IPS-18c (cell line): ENCODE data around the gene KIF25.

Experiments used
- H3K4me3 ChIP-seq: 2 replicates; pipeline ENCODE4 v1.7.0; 2013; ENCODE audit warnings: low read depth, mild to moderate bottlenecking, low read length, moderate library complexity; ENCODE audit not compliant: insufficient read depth
- H3K9me3 ChIP-seq: one replicate; pipeline ENCODE4 v1.6.1; 2013; ENCODE audit warnings: mild to moderate bottlenecking, low read length, moderate library complexity; ENCODE audit not compliant: control insufficient read depth, insufficient read depth

KIF25 gene

GRCh38 chr6:168049277-168049676, 51.8 kb downstream of the KIF25 start:
- no peak overlapping the region for H3K4me3 ChIP-seq

DNA sequence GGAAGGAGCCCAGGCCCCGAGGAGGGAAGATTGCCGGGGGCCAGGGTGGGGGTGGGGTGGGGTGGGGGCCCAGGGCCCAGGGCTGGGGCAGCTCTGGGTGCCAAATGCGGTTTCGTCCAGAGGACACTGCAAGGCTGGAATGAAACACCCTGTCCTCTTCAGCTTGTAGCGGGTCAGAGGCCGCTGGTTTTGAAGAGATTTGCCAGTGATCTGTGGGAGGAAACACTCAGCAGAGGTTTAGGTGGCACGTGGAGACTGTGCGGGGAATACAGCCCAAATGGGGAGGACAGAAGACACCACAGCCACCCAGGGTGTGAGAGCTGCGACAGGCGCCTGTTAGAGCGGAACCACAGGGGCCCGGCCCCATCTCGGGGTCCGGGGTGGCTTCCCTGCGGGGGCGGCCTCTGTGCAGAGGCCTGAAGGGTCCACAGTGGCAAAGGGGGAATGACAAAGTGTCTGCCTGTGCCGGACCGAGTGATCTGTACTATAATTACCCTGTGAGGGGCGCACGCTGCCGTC, 52.3 kb downstream of the KIF25 start:
- Histone ChIP-seq H3K4me3 (no peak overlapping the region), H3K9me3 (peaks cover 2% of the 10 kb centered on the region)

More at GRCh38 chr6:168049277-168049676, 51.8 kb downstream of the KIF25 start:
- H3K9me3 ChIP-seq = peaks cover 2% of the 10 kb centered on the region

- Histone ChIP-seq H3K4me3 (no peak overlapping the region), H3K9me3 (peaks cover 2% of the 10 kb centered on the region)
Observed at GRCh38 chr6:168050225-168050880, 52.9 kb downstream of the KIF25 start.

- peaks cover 2% of the 10 kb centered on the region for H3K9me3 ChIP-seq
Observed at GRCh38 chr6:168050881-168051586, 53.6 kb downstream of the KIF25 start.

DNA sequence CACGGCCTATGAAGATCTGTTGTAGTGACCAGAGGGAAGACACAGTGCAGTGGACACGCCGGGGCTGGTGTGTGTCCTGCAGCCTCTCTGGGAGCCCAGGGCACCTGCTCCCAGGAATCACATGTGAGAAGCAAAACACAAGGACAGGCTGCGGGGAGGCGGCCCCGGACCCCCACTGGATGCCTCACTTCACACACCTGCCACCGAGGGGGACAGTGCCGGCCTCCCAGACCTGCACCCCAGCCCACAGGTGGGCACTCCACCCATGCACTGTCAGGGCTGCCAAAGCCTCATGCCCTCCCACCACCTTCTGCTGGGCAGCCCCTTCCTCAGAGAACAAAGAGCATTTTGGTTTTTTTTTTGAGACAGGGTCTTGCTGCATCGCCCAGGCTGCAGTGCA, 54.2 kb downstream of the KIF25 start:
- H3K4me3 ChIP-seq = no peak overlapping the region
- peaks cover 2% of the 10 kb centered on the region for H3K9me3 ChIP-seq

More at GRCh38 chr6:168050881-168051586, 53.6 kb downstream of the KIF25 start:
- H3K4me3 ChIP-seq = no peak overlapping the region

GRCh38 chr6:168052291-168052891, 54.9 kb downstream of the KIF25 start:
- peaks cover 2% of the 10 kb centered on the region for H3K9me3 ChIP-seq
- H3K4me3 ChIP-seq = no peak overlapping the region

GRCh38 chr6:168053086-168053956, 55.9 kb downstream of the KIF25 start:
- Histone ChIP-seq H3K4me3 (no peak overlapping the region), H3K9me3 (peaks cover 2% of the 10 kb centered on the region)

DNA sequence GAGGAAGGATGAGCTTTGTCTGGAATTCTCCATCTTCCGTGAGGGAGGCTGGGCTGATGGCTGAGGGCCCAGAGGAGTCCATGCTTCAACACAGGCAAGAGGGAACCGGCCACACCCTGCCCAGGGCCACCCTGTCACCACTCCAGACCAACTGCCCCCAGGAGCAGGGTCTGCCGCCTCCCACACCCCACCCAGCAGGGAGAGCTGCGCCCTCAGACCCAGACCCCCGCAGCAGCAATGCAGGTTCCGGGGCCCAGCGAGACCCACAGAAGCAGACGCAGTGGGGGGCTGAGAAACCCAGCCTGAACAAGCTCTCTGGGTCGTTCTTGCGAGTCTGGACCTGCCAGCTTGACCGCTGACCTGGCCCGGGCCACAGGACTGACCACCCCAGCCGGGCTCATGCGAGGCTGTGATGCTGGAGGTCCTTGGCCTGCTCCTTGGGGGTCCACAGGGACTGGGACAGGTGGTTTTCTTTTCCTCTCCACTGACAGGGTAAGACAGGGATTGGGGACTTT, 56.5 kb downstream of the KIF25 start:
- Histone ChIP-seq H3K4me3 (no peak overlapping the region), H3K9me3 (peaks cover 2% of the 10 kb centered on the region)

DNA sequence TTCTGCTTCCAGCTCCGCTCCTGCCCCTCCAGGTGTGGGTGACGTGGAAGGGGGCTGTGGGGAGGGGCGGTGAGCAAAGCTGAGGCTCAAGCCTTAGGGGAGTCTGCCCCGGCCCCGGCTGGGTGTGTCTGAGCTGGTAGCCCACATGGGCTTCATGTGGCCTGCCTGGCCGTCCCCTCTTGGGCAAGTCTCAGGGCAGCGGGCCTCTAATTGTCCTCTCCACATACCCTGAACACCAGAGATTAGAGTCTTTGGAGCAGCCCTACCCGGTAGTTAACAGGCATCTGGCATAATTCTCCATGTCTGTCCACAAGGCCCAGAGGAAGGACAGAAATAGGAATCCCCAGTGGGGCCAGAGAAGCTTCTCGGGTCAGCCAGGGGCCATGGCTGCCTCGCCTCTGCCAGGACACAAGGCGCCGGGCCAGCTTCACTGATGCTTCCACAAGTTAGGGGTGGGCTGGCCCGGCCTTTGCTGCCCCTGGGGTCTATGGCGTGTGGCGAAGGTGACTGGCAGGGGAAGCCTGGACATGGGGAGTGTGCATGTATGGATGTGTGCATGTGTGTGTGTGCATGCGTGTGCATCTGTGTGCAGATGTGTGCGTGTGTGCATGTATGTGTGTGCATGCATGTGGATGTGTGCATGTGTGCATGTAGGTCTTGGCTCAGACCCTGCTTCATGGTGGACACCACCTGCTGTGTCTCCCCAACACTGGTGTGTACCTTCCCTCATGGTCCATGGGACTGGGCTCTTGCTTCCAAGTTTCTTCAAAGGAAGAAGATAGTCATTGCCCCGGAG, 57.5 kb downstream of the KIF25 start:
- Histone ChIP-seq H3K4me3 (no peak overlapping the region), H3K9me3 (peaks cover 2% of the 10 kb centered on the region)

- H3K4me3 ChIP-seq = no peak overlapping the region
- H3K9me3 ChIP-seq = peaks cover 2% of the 10 kb centered on the region
Observed at GRCh38 chr6:168055696-168056489, 58.4 kb downstream of the KIF25 start.

DNA sequence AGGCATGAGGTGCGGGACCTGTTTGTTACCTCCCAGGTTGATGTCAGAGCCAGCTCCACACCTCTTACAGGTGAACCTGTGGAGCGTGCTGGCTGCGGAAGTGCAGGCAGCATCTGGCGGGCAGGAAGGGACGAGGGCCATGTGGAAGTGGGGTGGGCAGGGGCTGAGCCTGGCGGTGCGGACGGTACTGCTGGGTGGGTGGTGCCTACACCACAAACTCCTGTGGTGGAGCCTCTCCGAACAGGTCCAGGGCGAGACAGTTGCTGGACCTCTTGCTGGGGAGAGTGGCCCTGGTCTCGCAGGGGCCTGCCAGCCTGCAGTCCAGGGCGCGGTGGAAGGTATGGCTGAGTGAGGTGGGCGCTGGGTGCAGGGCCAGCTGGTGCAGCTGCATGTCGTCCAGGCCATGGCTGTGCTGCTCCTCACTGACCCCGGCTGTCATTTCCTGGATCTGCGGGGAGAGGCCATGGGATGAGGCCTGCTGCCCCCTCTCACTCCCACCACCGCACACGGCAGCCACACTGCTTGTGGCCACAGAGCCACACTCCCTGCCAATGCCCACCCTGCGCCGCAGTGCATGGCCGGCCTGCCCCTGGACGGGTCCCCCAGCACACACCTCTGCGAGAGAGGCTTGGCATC, 59.5 kb downstream of the KIF25 start:
- Histone ChIP-seq H3K4me3 (no peak overlapping the region), H3K9me3 (peaks cover 2% of the 10 kb centered on the region)

- Histone ChIP-seq H3K4me3 (no peak overlapping the region), H3K9me3 (no peaks in the 10 kb centered on the region)
Observed at GRCh38 chr6:168057836-168058235, 60.4 kb downstream of the KIF25 start.

- no peak overlapping the region for H3K4me3 ChIP-seq
- H3K9me3 ChIP-seq = no peaks in the 10 kb centered on the region
Observed at GRCh38 chr6:168058691-168059551, 61.5 kb downstream of the KIF25 start.

- Histone ChIP-seq H3K4me3 (no peak overlapping the region), H3K9me3 (no peaks in the 10 kb centered on the region)
Observed at GRCh38 chr6:168060521-168060931, 63.1 kb downstream of the KIF25 start.
